Tibial artery (tissue), 4 donors: Measurements from ENCODE around the gene CSNK1D.

ENCODE experiments used
- DNase-seq, 2 donors: peaks; one replicate each; pipeline ENCODE4 v3.0.0-alpha.2; 2019
- H3K27ac ChIP-seq, 2 donors: fragments of 200-600 bp; sonication (generic) in 1 of 2; 1 replicate in 1 of 2; 2 replicates in 1 of 2; pipeline ENCODE4 v1.5.1; 2018 to 2019; ENCODE audit warnings: mild to moderate bottlenecking in 1 of 2
- H3K27me3 ChIP-seq, 2 donors: fragments of 200-600 bp; sonication (generic) in 1 of 2; one replicate each; pipeline versions ENCODE4 v1.5.1 to v1.6.0; 2016 to 2019
- H3K36me3 ChIP-seq, 3 donors: fragments of 200-600 bp; sonication (generic) in 2 of 3; one replicate each; pipeline ENCODE4 v1.5.1; 2016 to 2019; ENCODE audit warnings: mild to moderate bottlenecking in 2 of 3
- H3K4me1 ChIP-seq, 4 donors: fragments of 200-600 bp; sonication (generic) in 2 of 4; 1 replicate in 3 of 4; 2 replicates in 1 of 4; pipeline ENCODE4 v1.5.1; 2016 to 2019
- H3K4me3 ChIP-seq, 2 donors: fragments of 200-600 bp; sonication (generic) in 1 of 2; 1 replicate in 1 of 2; 2 replicates in 1 of 2; pipeline ENCODE4 v1.5.1; 2018 to 2019; ENCODE audit warnings: mild to moderate bottlenecking in 2 of 2
- H3K9me3 ChIP-seq, 3 donors: fragments of 200-600 bp; sonication (generic) in 1 of 3; one replicate each; pipeline ENCODE4 v1.5.1; 2016 to 2019
- intact Hi-C: fragments of 100-400 bp; cut with DNase I; formaldehyde crosslinking; loops from one replicate; pipeline ENCODE4 v1.15.0; 2023; ENCODE audit warnings: low total_unique reads
- TF ChIP-seq, protein P1 (sequence below), 2 experiments: fragments of 200-600 bp in 1 of 2; fragments of 450-650 bp in 1 of 2; IDR thresholded peaks; one replicate each; pipeline ENCODE4 v1.5.1; 2017 to 2019; ENCODE audit warnings: antibody characterized with exemption in 2 of 2, mild to moderate bottlenecking in 1 of 2, moderate library complexity in 1 of 2

CSNK1D gene

DNA sequence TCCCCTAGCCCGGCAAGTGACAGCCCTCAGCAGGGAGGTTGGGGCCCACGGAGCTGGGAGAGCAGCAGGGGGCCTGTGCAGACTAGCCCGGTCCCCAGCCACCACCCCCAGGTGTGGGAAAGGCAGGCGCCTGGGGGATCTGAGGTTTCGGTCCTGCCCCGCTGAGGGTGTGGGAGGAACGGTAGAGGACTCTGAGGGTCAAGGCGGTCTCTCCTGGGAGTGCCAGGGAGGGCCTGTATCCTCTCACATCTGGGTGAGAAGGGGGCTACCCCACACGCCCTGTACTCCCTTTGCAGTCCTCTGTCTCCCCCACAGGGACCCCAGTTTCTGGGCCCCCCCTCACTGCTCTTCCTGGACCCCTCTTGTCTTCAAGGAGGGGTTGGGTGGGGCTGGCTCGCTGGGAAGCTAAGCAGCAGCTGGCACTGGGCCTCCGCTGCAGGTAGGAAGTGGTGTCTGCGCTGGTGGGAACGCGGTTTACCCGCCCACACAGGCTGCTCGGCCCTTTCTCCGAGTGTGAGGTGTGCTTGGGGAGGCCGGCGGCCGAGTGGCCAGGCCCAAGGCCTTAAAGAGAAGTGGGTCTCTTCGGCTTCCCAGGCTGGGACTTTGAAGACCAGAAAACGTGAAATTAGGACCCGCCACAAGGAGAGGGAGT lies 28.5 kb upstream of the CSNK1D start:
- peaks cover 0 to 36% of the 10 kb centered on the region in 2 donors for H3K27me3 ChIP-seq
- H3K9me3 ChIP-seq, result no peaks in the 10 kb centered on the region
- intact Hi-C loops, result no loop called here
- TF ChIP-seq, protein P1, sequence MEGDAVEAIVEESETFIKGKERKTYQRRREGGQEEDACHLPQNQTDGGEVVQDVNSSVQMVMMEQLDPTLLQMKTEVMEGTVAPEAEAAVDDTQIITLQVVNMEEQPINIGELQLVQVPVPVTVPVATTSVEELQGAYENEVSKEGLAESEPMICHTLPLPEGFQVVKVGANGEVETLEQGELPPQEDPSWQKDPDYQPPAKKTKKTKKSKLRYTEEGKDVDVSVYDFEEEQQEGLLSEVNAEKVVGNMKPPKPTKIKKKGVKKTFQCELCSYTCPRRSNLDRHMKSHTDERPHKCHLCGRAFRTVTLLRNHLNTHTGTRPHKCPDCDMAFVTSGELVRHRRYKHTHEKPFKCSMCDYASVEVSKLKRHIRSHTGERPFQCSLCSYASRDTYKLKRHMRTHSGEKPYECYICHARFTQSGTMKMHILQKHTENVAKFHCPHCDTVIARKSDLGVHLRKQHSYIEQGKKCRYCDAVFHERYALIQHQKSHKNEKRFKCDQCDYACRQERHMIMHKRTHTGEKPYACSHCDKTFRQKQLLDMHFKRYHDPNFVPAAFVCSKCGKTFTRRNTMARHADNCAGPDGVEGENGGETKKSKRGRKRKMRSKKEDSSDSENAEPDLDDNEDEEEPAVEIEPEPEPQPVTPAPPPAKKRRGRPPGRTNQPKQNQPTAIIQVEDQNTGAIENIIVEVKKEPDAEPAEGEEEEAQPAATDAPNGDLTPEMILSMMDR (IDR thresholded peaks at IDR 0.05), result no peak
- peaks cover 0 to 30% (median 19%) of the 10 kb centered on the region in 4 donors for H3K4me1 ChIP-seq
- no peaks in the 10 kb centered on the region for H3K36me3 ChIP-seq
- no peak overlapping the region for H3K27ac ChIP-seq
- no peak overlapping the region for H3K4me3 ChIP-seq
- no peak for DNase-seq

DNA sequence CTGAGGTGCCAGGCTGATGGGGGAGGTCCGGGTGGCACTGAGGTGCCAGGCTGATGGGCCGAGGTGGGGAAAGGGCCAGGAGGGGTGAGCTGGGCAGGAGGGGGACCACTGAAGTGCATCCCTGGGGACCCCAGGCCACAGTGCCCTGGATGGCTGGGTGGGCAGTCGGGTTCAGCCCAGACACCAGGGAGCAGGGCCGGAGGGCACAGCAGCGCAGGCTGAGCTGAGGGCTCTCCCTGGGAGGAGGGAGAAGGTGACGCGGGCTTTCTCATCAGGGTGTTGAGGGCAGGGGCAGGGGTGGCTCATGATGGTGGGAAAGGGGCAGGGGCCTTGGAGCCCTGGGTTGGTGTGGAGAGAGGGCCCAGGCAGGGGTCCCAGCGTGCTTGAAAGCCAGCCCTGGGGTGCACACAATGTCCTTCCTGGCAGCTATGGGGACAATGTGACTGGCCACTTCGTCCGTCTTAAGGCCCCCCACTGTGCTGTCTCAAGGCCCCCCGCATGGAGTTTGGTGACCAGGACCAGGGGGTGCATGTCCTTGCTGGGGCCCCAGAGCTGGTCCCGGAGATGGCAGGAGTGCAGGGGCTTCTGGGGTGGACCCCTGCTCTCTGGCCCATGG lies 27.9 kb upstream of the CSNK1D start:
- H3K9me3 ChIP-seq, result no peaks in the 10 kb centered on the region
- DNase-seq, result no peak
- intact Hi-C loops, result no loop called here
- H3K4me3 ChIP-seq, result no peak overlapping the region
- no peak overlapping the region for H3K27ac ChIP-seq
- peaks cover 0 to 36% of the 10 kb centered on the region in 2 donors for H3K27me3 ChIP-seq
- TF ChIP-seq, protein P1 (IDR thresholded peaks at IDR 0.05), result no peak
- H3K4me1 ChIP-seq, result peaks cover 0 to 34% (median 21%) of the 10 kb centered on the region in 4 donors
- no peaks in the 10 kb centered on the region for H3K36me3 ChIP-seq

DNA sequence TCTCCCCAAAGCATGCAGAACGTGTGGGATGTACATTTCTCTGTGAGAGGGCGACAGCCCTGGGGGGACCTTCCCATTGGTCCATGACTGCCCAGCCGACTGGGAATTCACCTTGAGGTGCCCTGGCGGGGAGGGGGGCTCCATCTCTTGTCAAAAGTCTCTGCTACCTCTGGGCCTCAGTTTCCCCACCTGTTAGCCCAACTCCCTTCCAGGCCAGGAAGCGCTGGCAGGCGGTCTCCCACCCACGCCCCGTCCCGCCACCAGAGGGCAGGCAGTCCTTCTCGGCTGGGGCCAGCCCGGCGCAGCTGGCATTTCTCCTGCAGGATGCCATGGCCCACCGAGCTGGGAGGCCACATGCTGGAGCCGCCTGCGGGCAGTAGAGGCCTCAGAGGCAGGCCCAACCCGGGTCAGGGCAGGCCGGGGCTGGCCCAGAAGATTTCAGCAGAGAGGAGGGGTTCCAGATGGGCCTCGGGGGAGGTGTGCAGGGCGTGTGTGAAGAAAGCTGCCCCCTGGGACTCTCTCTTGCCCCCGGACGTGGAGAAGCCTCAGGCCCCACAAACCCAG lies 27.3 kb upstream of the CSNK1D start:
- peaks cover 0 to 35% (median 21%) of the 10 kb centered on the region in 4 donors for H3K4me1 ChIP-seq
- H3K27ac ChIP-seq, result no peak overlapping the region
- intact Hi-C loops, result no loop called here
- no peak overlapping the region for H3K4me3 ChIP-seq
- TF ChIP-seq, protein P1 (IDR thresholded peaks at IDR 0.05), result peak; percentile 59 to 61
- no peaks in the 10 kb centered on the region for H3K9me3 ChIP-seq
- no peak for DNase-seq
- no peaks in the 10 kb centered on the region for H3K36me3 ChIP-seq
- peaks cover 0 to 36% of the 10 kb centered on the region in 2 donors for H3K27me3 ChIP-seq

DNA sequence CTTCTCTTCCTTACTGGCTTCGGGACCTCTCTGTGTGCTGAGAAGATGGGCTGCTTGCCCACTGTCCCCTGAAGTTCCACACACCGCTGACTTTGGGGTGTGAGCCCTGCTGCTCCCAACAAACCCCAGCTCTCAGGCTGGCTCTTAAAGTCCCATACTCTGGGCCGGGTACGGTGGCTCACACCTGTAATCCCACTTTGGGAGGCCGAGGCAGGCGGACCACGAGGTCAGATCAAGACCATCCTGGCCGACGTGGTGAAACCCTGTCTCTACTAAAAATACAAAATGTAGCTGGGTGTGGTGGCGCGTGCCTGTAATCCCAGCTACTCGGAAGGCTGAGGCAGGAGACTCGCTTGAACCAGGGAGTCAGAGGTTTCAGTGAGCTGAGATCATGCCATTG lies 26.7 kb upstream of the CSNK1D start:
- intact Hi-C loops, result no loop called here
- H3K27ac ChIP-seq, result no peak overlapping the region
- H3K4me3 ChIP-seq, result no peak overlapping the region

DNA sequence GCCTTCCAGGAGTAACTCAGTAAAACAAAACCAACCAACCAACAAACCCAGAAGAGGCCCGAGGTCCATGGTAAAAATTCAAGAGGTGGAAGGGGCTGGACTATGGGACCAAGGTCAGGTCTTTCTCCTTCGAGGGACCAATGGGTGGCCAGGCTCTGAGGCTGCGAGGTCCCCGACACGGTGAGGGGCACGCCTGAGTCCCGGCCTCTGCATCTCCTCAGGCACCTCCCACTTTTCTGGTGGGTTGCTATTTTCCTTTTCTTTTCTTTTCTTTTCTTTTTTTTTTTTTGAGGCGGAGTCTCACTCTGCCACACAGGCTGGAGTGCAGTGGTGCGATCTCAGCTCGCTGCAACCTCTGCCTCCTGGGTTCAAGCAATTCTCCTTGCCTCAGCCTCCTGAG lies 26.0 kb upstream of the CSNK1D start:
- Histone ChIP-seq H3K9me3 (no peaks in the 10 kb centered on the region), H3K36me3 (no peaks in the 10 kb centered on the region), H3K27me3 (peaks cover 0 to 36% of the 10 kb centered on the region in 2 donors), H3K27ac (peak overlapping the region in 1 of 2 donors; percentile 74), H3K4me3 (no peak overlapping the region), H3K4me1 (peaks cover 0 to 35% (median 24%) of the 10 kb centered on the region in 4 donors)
- TF ChIP-seq, protein P1 (IDR thresholded peaks at IDR 0.05), result no peak
- intact Hi-C loops, result loop anchor here (10.0 kb wide), 1 partner anchor 55 kb away; no protein-coding TSS in a partner anchor
- no peak for DNase-seq

More for the DNA sequence above, 26.7 kb upstream of the CSNK1D start:
- TF ChIP-seq, protein P1 (IDR thresholded peaks at IDR 0.05), result no peak
- no peaks in the 10 kb centered on the region for H3K36me3 ChIP-seq
- DNase-seq, result no peak
- H3K9me3 ChIP-seq, result no peaks in the 10 kb centered on the region
- peaks cover 0 to 36% of the 10 kb centered on the region in 2 donors for H3K27me3 ChIP-seq
- H3K4me1 ChIP-seq, result peaks cover 0 to 35% (median 21%) of the 10 kb centered on the region in 4 donors
